Breast epithelium (tissue), 3 donors: ENCODE results near the gene TRAF5.

Experiments used
- POLR2A ChIP-seq: fragments of 450-650 bp; IDR thresholded peaks from one replicate; pipeline ENCODE4 v1.6.1; 2016; ENCODE audit warnings: antibody characterized with exemption, mild to moderate bottlenecking, moderate library complexity
- POLR2AphosphoS5 ChIP-seq, 3 donors: sonication (generic); formaldehyde crosslinking; IDR thresholded peaks; one replicate each; pipeline ENCODE4 v1.6.1; 2017; ENCODE audit warnings: antibody characterized with exemption in 3 of 3
- TF ChIP-seq, protein P1 (sequence below), 3 donors: fragments of 450-650 bp; IDR thresholded peaks; one replicate each; pipeline ENCODE4 v1.5.1; 2016 to 2017; ENCODE audit warnings: antibody characterized with exemption in 3 of 3, mild to moderate bottlenecking in 3 of 3, moderate library complexity in 3 of 3

DNA sequence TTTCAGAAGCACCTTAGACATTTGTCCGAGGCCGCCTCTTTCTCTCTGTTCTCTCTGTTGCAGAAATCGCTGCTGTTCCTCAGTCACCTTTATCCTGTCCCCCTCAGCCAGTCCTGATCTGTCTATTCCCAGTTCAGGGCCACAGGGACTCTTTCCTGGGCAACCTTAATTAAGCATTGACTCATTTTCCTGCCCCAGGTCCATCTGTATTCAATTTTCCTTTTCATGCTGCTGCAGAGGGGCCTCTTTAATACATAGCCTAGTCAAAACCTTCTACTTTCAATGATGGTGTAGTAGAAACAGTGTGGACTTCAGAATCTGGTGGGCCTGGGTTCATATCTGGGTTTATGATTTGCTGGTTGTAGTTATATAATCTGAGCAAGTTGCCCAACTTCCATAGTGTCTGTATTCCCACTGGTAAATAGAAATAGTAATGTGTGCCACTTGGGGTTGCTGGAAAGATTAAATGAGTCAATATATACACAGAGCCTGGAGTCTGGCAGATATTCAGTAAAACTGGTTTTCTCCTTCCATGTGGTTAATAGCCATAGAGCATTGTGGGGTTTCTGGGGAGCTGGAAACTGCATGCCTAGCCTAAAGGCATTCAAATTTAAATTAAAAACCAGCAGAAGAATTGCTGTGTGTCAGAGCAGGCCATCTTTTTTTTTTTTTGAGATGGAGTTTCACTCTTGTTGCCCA is 4.5 kb downstream of the TRAF5 start:
- TF ChIP-seq, protein P1, sequence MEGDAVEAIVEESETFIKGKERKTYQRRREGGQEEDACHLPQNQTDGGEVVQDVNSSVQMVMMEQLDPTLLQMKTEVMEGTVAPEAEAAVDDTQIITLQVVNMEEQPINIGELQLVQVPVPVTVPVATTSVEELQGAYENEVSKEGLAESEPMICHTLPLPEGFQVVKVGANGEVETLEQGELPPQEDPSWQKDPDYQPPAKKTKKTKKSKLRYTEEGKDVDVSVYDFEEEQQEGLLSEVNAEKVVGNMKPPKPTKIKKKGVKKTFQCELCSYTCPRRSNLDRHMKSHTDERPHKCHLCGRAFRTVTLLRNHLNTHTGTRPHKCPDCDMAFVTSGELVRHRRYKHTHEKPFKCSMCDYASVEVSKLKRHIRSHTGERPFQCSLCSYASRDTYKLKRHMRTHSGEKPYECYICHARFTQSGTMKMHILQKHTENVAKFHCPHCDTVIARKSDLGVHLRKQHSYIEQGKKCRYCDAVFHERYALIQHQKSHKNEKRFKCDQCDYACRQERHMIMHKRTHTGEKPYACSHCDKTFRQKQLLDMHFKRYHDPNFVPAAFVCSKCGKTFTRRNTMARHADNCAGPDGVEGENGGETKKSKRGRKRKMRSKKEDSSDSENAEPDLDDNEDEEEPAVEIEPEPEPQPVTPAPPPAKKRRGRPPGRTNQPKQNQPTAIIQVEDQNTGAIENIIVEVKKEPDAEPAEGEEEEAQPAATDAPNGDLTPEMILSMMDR (IDR thresholded peaks at IDR 0.05) = no peak
- TF ChIP-seq POLR2A = no peak
- no peak for TF ChIP-seq POLR2AphosphoS5 (IDR thresholded peaks at IDR 0.05)
